ENCODE results near the gene ZBTB46. TPM values are rescaled to one million over a fixed set of nuclear protein-coding genes. Genes with fewer than 3 reads are reported as not detected.
A peak's percentile ranks its signal among the peaks of the same experiment; 100 is the strongest.

ZBTB46 gene
- total RNA-seq, 1 donor from 2014 or later = 0.53 TPM

GRCh38 chr20:63819224-63819921 is 11.7 kb downstream of the ZBTB46 start:
- no peak overlapping the region for H3K4me3 ChIP-seq (ENCODE audit: low read depth, low read length)
- FAIRE-seq (no peak), DNase-seq (ENCODE audit: low read depth) (no peak)
- H3K36me3 ChIP-seq (ENCODE audit: control insufficient read depth, insufficient read depth, low read length) = no peaks in the 10 kb centered on the region
- H3K27me3 ChIP-seq (ENCODE audit: control insufficient read depth, insufficient read depth, low read length) = peaks cover 3% of the 10 kb centered on the region
- TF ChIP-seq, protein P1, sequence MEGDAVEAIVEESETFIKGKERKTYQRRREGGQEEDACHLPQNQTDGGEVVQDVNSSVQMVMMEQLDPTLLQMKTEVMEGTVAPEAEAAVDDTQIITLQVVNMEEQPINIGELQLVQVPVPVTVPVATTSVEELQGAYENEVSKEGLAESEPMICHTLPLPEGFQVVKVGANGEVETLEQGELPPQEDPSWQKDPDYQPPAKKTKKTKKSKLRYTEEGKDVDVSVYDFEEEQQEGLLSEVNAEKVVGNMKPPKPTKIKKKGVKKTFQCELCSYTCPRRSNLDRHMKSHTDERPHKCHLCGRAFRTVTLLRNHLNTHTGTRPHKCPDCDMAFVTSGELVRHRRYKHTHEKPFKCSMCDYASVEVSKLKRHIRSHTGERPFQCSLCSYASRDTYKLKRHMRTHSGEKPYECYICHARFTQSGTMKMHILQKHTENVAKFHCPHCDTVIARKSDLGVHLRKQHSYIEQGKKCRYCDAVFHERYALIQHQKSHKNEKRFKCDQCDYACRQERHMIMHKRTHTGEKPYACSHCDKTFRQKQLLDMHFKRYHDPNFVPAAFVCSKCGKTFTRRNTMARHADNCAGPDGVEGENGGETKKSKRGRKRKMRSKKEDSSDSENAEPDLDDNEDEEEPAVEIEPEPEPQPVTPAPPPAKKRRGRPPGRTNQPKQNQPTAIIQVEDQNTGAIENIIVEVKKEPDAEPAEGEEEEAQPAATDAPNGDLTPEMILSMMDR (IDR thresholded peaks at IDR 0.05; ENCODE audit: insufficient read depth, low read length, severe bottlenecking) = peak; percentile 28

DNA sequence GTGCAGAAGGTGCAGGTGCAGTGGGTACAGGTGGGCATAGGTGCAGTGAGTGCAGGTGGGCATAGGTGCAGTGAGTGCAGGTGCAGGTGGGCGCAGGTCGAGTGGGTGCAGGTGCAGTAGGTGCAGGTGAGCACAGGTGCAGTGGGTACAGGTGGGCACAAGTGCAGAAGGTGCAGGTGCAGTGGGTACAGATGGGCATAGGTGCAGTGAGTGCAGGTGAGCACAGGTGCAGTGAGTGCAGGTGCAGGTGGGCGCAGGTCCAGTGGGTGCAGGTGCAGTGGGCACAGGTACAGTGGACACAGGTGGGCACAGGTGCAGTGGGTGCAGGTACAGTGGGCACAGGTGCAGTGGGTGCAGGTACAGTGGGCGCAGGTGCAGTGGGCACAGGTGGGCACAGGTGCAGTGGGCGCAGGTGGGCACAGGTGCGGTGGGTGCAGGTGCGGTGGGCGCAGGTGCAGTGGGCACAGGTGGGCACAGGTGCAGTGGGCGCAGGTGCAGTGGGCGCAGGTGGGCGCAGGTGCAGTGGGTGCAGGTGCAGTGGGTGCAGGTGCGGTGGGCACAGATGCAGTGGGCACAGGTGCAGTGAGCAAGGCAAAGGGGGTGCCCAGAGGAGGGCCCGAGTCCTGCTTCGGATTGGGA is 15.3 kb downstream of the ZBTB46 start:
- Histone ChIP-seq H3K36me3 (ENCODE audit: control insufficient read depth, insufficient read depth, low read length) (no peaks in the 10 kb centered on the region), H3K4me3 (ENCODE audit: low read depth, low read length) (no peak overlapping the region), H3K27me3 (ENCODE audit: control insufficient read depth, insufficient read depth, low read length) (peaks cover 3% of the 10 kb centered on the region)
- TF ChIP-seq, protein P1 (IDR thresholded peaks at IDR 0.05; ENCODE audit: insufficient read depth, low read length, severe bottlenecking) = no peak
- DNase-seq (ENCODE audit: low read depth) = no peak
- peak; percentile 66 for FAIRE-seq

- no peak overlapping the region for H3K4me3 ChIP-seq (ENCODE audit: low read depth, low read length)
- no peaks in the 10 kb centered on the region for H3K36me3 ChIP-seq (ENCODE audit: control insufficient read depth, insufficient read depth, low read length)
- H3K27me3 ChIP-seq (ENCODE audit: control insufficient read depth, insufficient read depth, low read length) = peaks cover 3% of the 10 kb centered on the region
- no peak for DNase-seq (ENCODE audit: low read depth)
- TF ChIP-seq, protein P1 (IDR thresholded peaks at IDR 0.05; ENCODE audit: insufficient read depth, low read length, severe bottlenecking) = no peak
- no peak for FAIRE-seq
Observed at GRCh38 chr20:63814891-63815614, 16.0 kb downstream of the ZBTB46 start.

- Histone ChIP-seq H3K4me3 (ENCODE audit: low read depth, low read length) (no peak overlapping the region), H3K36me3 (ENCODE audit: control insufficient read depth, insufficient read depth, low read length) (no peaks in the 10 kb centered on the region), H3K27me3 (ENCODE audit: control insufficient read depth, insufficient read depth, low read length) (no peaks in the 10 kb centered on the region)
- FAIRE-seq (no peak), DNase-seq (ENCODE audit: low read depth) (no peak)
- TF ChIP-seq, protein P1 (IDR thresholded peaks at IDR 0.05; ENCODE audit: insufficient read depth, low read length, severe bottlenecking) = no peak
Observed at GRCh38 chr20:63811491-63811875, 19.6 kb downstream of the ZBTB46 start.

DNA sequence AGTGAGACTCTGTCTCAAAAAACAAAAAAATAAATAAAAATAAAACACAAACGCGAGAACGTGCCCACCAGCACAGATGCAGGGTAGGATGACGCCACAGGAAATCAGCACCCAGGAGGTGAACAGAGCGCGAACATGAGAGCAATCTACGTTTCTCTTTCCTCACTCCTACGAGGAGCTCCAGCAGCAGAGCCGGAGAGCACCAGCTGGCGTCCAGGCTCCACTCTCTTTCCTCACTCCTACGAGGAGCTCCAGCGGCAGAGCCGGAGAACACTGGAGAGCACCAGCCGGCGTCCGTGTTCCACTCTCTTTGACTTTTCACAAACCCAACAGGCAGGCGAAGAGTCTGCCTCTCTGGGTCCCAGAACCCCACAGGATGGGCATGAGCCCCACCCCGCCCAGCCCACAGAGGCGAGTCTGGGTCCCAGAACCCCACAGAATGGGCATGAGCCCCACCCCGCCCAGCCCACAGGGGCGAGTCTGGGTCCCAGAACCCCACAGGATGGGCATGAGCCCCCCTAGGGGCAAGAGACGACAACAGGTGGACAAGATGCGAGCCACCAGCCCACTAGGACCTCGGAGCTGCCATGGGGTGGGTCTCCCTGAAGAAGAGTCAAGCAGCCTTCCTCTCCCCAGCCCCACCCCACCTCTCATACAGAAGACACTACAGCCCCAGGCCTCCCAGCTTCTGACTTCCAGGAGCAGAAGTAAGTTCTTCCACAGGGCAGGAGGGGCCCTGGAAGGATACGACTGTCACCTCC is 20.2 kb downstream of the ZBTB46 start:
- no peak overlapping the region for H3K4me3 ChIP-seq (ENCODE audit: low read depth, low read length)
- H3K27me3 ChIP-seq (ENCODE audit: control insufficient read depth, insufficient read depth, low read length) = no peaks in the 10 kb centered on the region
- H3K36me3 ChIP-seq (ENCODE audit: control insufficient read depth, insufficient read depth, low read length) = no peaks in the 10 kb centered on the region
- FAIRE-seq = no peak
- TF ChIP-seq, protein P1 (IDR thresholded peaks at IDR 0.05; ENCODE audit: insufficient read depth, low read length, severe bottlenecking) = no peak
- DNase-seq (ENCODE audit: low read depth) = no peak
